ENCODE data around the gene HOXD10. TPM values are rescaled to one million over a fixed set of nuclear protein-coding genes. Genes with fewer than 3 reads are reported as not detected.

The HOXD10 gene
- total and polyA plus RNA-seq, 4 donors, result not detected

DNA sequence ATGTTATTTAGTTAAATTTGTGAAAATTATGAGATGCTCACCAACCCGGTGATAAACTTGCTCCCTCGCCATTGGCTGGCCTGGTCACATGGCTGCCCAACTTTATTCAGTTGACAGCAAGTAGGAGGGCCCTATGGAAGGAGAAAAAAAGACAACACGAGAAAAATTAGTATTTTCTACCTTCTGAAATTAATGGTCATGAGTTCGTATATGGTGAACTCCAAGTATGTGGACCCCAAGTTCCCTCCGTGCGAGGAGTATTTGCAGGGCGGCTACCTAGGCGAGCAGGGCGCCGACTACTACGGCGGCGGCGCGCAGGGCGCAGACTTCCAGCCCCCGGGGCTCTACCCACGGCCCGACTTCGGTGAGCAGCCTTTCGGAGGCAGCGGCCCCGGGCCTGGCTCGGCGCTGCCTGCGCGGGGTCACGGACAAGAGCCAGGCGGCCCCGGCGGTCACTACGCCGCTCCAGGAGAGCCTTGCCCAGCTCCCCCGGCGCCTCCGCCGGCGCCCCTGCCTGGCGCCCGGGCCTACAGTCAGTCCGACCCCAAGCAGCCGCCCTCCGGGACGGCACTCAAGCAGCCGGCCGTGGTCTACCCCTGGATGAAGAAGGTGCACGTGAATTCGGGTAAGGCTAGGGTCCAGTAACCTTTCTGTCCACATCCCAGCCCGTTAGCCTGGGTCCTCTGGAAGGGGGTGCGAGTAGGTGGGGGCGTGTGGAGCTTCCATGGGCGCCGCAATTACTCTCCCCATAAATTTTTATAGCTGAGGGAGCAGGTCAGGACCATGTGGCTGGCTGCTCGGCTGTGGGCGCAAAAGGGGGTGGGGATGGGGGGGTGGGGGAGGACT lies 35.1 kb downstream of the HOXD10 start, which contains the start of gene HOXD4:
TSS of gene HOXD4 (plus strand) at position 109 of the 846 bp plus-strand sequence. CDS start at position 193, 84 bp downstream.
- Histone ChIP-seq H3K9me3 (ENCODE audit: control insufficient read depth in 4 of 4, low read length in 3 of 4) (no peaks in the 10 kb centered on the region), H3K4me1 (ENCODE audit: control insufficient read depth in 4 of 4, insufficient read depth in 4 of 4, low read length in 3 of 4) (peaks cover 0 to 8% (median 7%) of the 10 kb centered on the region in 4 donors), H3K36me3 (ENCODE audit: control insufficient read depth in 4 of 4, insufficient read depth in 3 of 4, low read depth in 1 of 4, low read length in 3 of 4) (no peaks in the 10 kb centered on the region), H3K27me3 (ENCODE audit: control insufficient read depth in 4 of 4, insufficient read depth in 4 of 4, low read length in 3 of 4) (peaks cover 8 to 47% (median 22%) of the 10 kb centered on the region in 4 donors), H3K4me3 (ENCODE audit: low read depth in 1 of 3, low read length in 3 of 3) (no peak within 1 kb of the TSS), H3K27ac (ENCODE audit: low read depth in 1 of 2, low read length in 2 of 2) (no peak within 1 kb of the TSS), H3K9ac (ENCODE audit: low read depth in 1 of 2, low read length in 2 of 2) (no peak within 1 kb of the TSS)
- DNase-seq (ENCODE audit: low spot score), result no peak
- no peak for TF ChIP-seq SP1 (IDR thresholded peaks at IDR 0.05)
- TF ChIP-seq HNF4G (IDR thresholded peaks at IDR 0.05), result no peak
- TF ChIP-seq, protein P1, sequence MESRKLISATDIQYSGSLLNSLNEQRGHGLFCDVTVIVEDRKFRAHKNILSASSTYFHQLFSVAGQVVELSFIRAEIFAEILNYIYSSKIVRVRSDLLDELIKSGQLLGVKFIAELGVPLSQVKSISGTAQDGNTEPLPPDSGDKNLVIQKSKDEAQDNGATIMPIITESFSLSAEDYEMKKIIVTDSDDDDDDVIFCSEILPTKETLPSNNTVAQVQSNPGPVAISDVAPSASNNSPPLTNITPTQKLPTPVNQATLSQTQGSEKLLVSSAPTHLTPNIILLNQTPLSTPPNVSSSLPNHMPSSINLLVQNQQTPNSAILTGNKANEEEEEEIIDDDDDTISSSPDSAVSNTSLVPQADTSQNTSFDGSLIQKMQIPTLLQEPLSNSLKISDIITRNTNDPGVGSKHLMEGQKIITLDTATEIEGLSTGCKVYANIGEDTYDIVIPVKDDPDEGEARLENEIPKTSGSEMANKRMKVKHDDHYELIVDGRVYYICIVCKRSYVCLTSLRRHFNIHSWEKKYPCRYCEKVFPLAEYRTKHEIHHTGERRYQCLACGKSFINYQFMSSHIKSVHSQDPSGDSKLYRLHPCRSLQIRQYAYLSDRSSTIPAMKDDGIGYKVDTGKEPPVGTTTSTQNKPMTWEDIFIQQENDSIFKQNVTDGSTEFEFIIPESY (IDR thresholded peaks at IDR 0.05), result no peak
- no peak for TF ChIP-seq YY1 (IDR thresholded peaks at IDR 0.05)
- no peak for TF ChIP-seq TAF1 (conservative IDR thresholded peaks at IDR 0.05)
- TF ChIP-seq JUND (IDR thresholded peaks at IDR 0.05), result no peak
- TF ChIP-seq GABPA (IDR thresholded peaks at IDR 0.05 in 1 of 2, conservative IDR thresholded peaks at IDR 0.05 in 1 of 2), result no peak
- TF ChIP-seq, protein P2, sequence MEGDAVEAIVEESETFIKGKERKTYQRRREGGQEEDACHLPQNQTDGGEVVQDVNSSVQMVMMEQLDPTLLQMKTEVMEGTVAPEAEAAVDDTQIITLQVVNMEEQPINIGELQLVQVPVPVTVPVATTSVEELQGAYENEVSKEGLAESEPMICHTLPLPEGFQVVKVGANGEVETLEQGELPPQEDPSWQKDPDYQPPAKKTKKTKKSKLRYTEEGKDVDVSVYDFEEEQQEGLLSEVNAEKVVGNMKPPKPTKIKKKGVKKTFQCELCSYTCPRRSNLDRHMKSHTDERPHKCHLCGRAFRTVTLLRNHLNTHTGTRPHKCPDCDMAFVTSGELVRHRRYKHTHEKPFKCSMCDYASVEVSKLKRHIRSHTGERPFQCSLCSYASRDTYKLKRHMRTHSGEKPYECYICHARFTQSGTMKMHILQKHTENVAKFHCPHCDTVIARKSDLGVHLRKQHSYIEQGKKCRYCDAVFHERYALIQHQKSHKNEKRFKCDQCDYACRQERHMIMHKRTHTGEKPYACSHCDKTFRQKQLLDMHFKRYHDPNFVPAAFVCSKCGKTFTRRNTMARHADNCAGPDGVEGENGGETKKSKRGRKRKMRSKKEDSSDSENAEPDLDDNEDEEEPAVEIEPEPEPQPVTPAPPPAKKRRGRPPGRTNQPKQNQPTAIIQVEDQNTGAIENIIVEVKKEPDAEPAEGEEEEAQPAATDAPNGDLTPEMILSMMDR (IDR thresholded peaks at IDR 0.05; ENCODE audit: low read depth, low read length, missing input control), result no peak
- TF ChIP-seq NR2F2 (IDR thresholded peaks at IDR 0.05), result no peak
- TF ChIP-seq, protein P3, sequence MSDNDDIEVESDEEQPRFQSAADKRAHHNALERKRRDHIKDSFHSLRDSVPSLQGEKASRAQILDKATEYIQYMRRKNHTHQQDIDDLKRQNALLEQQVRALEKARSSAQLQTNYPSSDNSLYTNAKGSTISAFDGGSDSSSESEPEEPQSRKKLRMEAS (IDR thresholded peaks at IDR 0.05), result no peak
- no peak for TF ChIP-seq EGR1 (IDR thresholded peaks at IDR 0.05; ENCODE audit: low read depth in 2 of 2)
- TF ChIP-seq, protein P4, sequence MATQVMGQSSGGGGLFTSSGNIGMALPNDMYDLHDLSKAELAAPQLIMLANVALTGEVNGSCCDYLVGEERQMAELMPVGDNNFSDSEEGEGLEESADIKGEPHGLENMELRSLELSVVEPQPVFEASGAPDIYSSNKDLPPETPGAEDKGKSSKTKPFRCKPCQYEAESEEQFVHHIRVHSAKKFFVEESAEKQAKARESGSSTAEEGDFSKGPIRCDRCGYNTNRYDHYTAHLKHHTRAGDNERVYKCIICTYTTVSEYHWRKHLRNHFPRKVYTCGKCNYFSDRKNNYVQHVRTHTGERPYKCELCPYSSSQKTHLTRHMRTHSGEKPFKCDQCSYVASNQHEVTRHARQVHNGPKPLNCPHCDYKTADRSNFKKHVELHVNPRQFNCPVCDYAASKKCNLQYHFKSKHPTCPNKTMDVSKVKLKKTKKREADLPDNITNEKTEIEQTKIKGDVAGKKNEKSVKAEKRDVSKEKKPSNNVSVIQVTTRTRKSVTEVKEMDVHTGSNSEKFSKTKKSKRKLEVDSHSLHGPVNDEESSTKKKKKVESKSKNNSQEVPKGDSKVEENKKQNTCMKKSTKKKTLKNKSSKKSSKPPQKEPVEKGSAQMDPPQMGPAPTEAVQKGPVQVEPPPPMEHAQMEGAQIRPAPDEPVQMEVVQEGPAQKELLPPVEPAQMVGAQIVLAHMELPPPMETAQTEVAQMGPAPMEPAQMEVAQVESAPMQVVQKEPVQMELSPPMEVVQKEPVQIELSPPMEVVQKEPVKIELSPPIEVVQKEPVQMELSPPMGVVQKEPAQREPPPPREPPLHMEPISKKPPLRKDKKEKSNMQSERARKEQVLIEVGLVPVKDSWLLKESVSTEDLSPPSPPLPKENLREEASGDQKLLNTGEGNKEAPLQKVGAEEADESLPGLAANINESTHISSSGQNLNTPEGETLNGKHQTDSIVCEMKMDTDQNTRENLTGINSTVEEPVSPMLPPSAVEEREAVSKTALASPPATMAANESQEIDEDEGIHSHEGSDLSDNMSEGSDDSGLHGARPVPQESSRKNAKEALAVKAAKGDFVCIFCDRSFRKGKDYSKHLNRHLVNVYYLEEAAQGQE (IDR thresholded peaks at IDR 0.05), result no peak
- WGBS, result 13% methylated on average over 55 of the region's 55 CpGs
